Gastrocnemius medialis (tissue), 4 donors: ENCODE results near the gene SNAP23. TPM values are rescaled to one million over a fixed set of nuclear protein-coding genes. Genes with fewer than 3 reads are reported as not detected.

Experiments used
- ATAC-seq, 2 donors: fragments of 150-250 bp; one replicate each; pipeline ENCODE4 v1.9.1; 2016
- DNase-seq, 2 donors: peaks; one replicate each; pipeline ENCODE4 v3.0.0-alpha.2; 2019
- H3K27ac ChIP-seq, 4 donors: fragments of 200-600 bp; sonication (generic); 1 replicate in 1 of 4; 2 replicates in 3 of 4; pipeline ENCODE4 v1.5.1; 2016 to 2018; ENCODE audit warnings: mild to moderate bottlenecking in 2 of 4, moderate library complexity in 1 of 4
- H3K27me3 ChIP-seq, 3 donors: fragments of 200-600 bp; sonication (generic) in 2 of 3; 1 replicate in 1 of 3; 2 replicates in 2 of 3; pipeline versions ENCODE4 v1.5.1 to v1.6.0; 2016 to 2019; ENCODE audit warnings: mild to moderate bottlenecking in 1 of 3, moderate library complexity in 1 of 3
- H3K36me3 ChIP-seq, 2 donors: fragments of 200-600 bp; sonication (generic) in 1 of 2; one replicate each; pipeline ENCODE4 v1.5.1; 2017 to 2018
- H3K4me1 ChIP-seq, 2 donors: fragments of 200-600 bp; sonication (generic) in 1 of 2; one replicate each; pipeline ENCODE4 v1.5.1; 2016 to 2017; ENCODE audit warnings: mild to moderate bottlenecking in 2 of 2
- H3K4me3 ChIP-seq, 4 donors: fragments of 200-600 bp; sonication (generic) in 3 of 4; 1 replicate in 1 of 4; 2 replicates in 3 of 4; pipeline ENCODE4 v1.5.1; 2016 to 2019; ENCODE audit warnings: mild to moderate bottlenecking in 2 of 4
- H3K9me3 ChIP-seq, 3 donors: fragments of 200-600 bp; sonication (generic) in 2 of 3; 1 replicate in 1 of 3; 2 replicates in 2 of 3; pipeline ENCODE4 v1.5.1; 2016 to 2019
- CTCF ChIP-seq, 5 experiments: fragments of 450-650 bp in 3 of 5; fragments of 200-600 bp in 2 of 5; sonication (generic) in 2 of 5; IDR thresholded peaks in 4 of 5; conservative IDR thresholded peaks in 1 of 5; 1 replicate in 4 of 5; 2 replicates in 1 of 5; pipeline ENCODE4 v1.5.1; 2016 to 2019; ENCODE audit warnings: antibody characterized with exemption in 5 of 5, mild to moderate bottlenecking in 3 of 5, moderate library complexity in 3 of 5
- POLR2A ChIP-seq, 2 donors: fragments of 450-650 bp; IDR thresholded peaks; one replicate each; pipeline ENCODE4 v1.6.1; 2017; ENCODE audit warnings: antibody characterized with exemption in 2 of 2, mild to moderate bottlenecking in 2 of 2, moderate library complexity in 2 of 2
- in situ Hi-C, 4 donors: fragments of 200-750 bp; cut with MboI; loops; one replicate each; pipeline versions ENCODE4 v1.15.0 to v1.8.0; 2017; ENCODE audit warnings: low sequenced_read_pairs in 4 of 4
- intact Hi-C: fragments of 100-400 bp; cut with DNase I; formaldehyde crosslinking; loops from one replicate; pipeline ENCODE4 v1.15.1; 2023; ENCODE audit warnings: low total_unique reads
- total RNA-seq, 4 donors: library from RNA; depleted of rRNA; stranded (reverse); fragments of >200 nt; gene quantifications; one replicate each; pipeline versions ENCODE4 v1.1.0 to v1.2.3, GENCODE V29; 2016

SNAP23 gene
- total RNA-seq, 4 donors from 2014 or later: 26.7 to 74.3 (median 40.2) TPM

GRCh38 chr15:42576040-42576594 lies 80.7 kb downstream of the SNAP23 start:
- Histone ChIP-seq H3K36me3 (no peaks in the 10 kb centered on the region), H3K4me3 (peak overlapping the region; percentile 85 to 97 (median 91)), H3K4me1 (peaks cover 14 to 19% of the 10 kb centered on the region in 2 donors), H3K27ac (peak overlapping the region; percentile 85 to 93 (median 87)), H3K9me3 (no peaks in the 10 kb centered on the region), H3K27me3 (peaks cover 0 to 5% (median 0%) of the 10 kb centered on the region in 3 donors)
- ATAC-seq (no peak), DNase-seq (no peak)
- in situ Hi-C loops (no loop called here), intact Hi-C loops (loop anchor here (5.0 to 10.0 kb wide), 2 partner anchors 79 to 349 kb away; partner anchors contain the start of genes SNAP23 and TTBK2)
- TF ChIP-seq POLR2A (IDR thresholded peaks at IDR 0.05) (no peak), CTCF (IDR thresholded peaks at IDR 0.05 in 4 of 5, conservative IDR thresholded peaks at IDR 0.05 in 1 of 5) (no peak)

- ATAC-seq (no peak), DNase-seq (no peak)
- H3K36me3 ChIP-seq: no peaks in the 10 kb centered on the region
- peaks cover 14 to 26% of the 10 kb centered on the region in 2 donors for H3K4me1 ChIP-seq
- peaks cover 0 to 5% (median 0%) of the 10 kb centered on the region in 3 donors for H3K27me3 ChIP-seq
- intact Hi-C loops: loop anchor here (5.0 to 10.0 kb wide), 2 partner anchors 79 to 348 kb away; partner anchors contain the start of genes SNAP23 and TTBK2
- in situ Hi-C loops: no loop called here
- TF ChIP-seq CTCF (IDR thresholded peaks at IDR 0.05 in 4 of 5, conservative IDR thresholded peaks at IDR 0.05 in 1 of 5): no peak
- TF ChIP-seq POLR2A (IDR thresholded peaks at IDR 0.05): no peak
- H3K9me3 ChIP-seq: no peaks in the 10 kb centered on the region
- H3K27ac ChIP-seq: peak overlapping the region; percentile 42 to 85 (median 68)
- H3K4me3 ChIP-seq: peak overlapping the region; percentile 85 to 97 (median 91)
Measured at GRCh38 chr15:42576776-42577175, 81.3 kb downstream of the SNAP23 start.

- TF ChIP-seq POLR2A (IDR thresholded peaks at IDR 0.05) (no peak), CTCF (IDR thresholded peaks at IDR 0.05 in 4 of 5, conservative IDR thresholded peaks at IDR 0.05 in 1 of 5) (no peak)
- Histone ChIP-seq H3K4me3 (peak overlapping the region in 2 of 4 donors; percentile 85 to 87), H3K27me3 (peaks cover 0 to 5% (median 0%) of the 10 kb centered on the region in 3 donors), H3K4me1 (peaks cover 14 to 30% of the 10 kb centered on the region in 2 donors), H3K9me3 (no peaks in the 10 kb centered on the region), H3K36me3 (no peaks in the 10 kb centered on the region), H3K27ac (peak overlapping the region; percentile 52 to 85 (median 53))
- in situ Hi-C loops: no loop called here
- intact Hi-C loops: loop anchor here (5.0 to 10.0 kb wide), 2 partner anchors 80 to 347 kb away; partner anchors contain the start of genes SNAP23 and TTBK2
- ATAC-seq (no peak), DNase-seq (peak in 1 of 2 donors; percentile 9)
Measured at GRCh38 chr15:42577514-42578031, 82.1 kb downstream of the SNAP23 start.

GRCh38 chr15:42578984-42579537 lies 83.6 kb downstream of the SNAP23 start:
- ATAC-seq: no peak

More at GRCh38 chr15:42578984-42579537, 83.6 kb downstream of the SNAP23 start:
- no peaks in the 10 kb centered on the region for H3K9me3 ChIP-seq
- H3K4me1 ChIP-seq: peaks cover 14 to 40% of the 10 kb centered on the region in 2 donors
- no peak overlapping the region for H3K27ac ChIP-seq
- intact Hi-C loops (loop anchor here (5.0 to 10.0 kb wide), 2 partner anchors 82 to 346 kb away; partner anchors contain the start of genes SNAP23 and TTBK2), in situ Hi-C loops (no loop called here)
- H3K4me3 ChIP-seq: no peak overlapping the region
- DNase-seq: no peak
- H3K36me3 ChIP-seq: no peaks in the 10 kb centered on the region
- peaks cover 0 to 5% (median 0%) of the 10 kb centered on the region in 3 donors for H3K27me3 ChIP-seq
- TF ChIP-seq CTCF (IDR thresholded peaks at IDR 0.05 in 4 of 5, conservative IDR thresholded peaks at IDR 0.05 in 1 of 5) (no peak), POLR2A (IDR thresholded peaks at IDR 0.05) (no peak)
